Lower leg skin (tissue), 4 donors: Measurements from ENCODE around the gene GAS6. TPM values are rescaled to one million over a fixed set of nuclear protein-coding genes. Genes with fewer than 3 reads are reported as not detected.
"Not testable (repeated sequence)": the region's sequence is repeated elsewhere in the genome, so short reads cannot be mapped to it uniquely, and the experiment has no call there.

ENCODE experiments used
- DNase-seq, 2 donors: peaks; one replicate each; pipeline ENCODE4 v3.0.0-alpha.2; 2019; ENCODE audit warnings: low spot score in 2 of 2
- H3K4me3 ChIP-seq: fragments of 200-600 bp; sonication (generic); 2 replicates; pipeline ENCODE4 v1.5.1; 2017; ENCODE audit warnings: mild to moderate bottlenecking, low read depth; ENCODE audit not compliant: poor library complexity, severe bottlenecking
- CTCF ChIP-seq, 3 donors: fragments of 450-650 bp; IDR thresholded peaks; one replicate each; pipeline ENCODE4 v1.5.1; 2016; ENCODE audit warnings: antibody characterized with exemption in 3 of 3, mild to moderate bottlenecking in 3 of 3, moderate library complexity in 2 of 3
- POLR2A ChIP-seq, 2 donors: fragments of 450-650 bp; IDR thresholded peaks; one replicate each; pipeline ENCODE4 v1.6.1; 2016 to 2017; ENCODE audit warnings: antibody characterized with exemption in 2 of 2, mild to moderate bottlenecking in 1 of 2, moderate library complexity in 1 of 2
- WGBS, 2 donors: methylation state at CpG; one replicate each; pipeline ENCODE4 v1.1.5; 2018; 5-methylcytosine and 5-hydroxymethylcytosine counted together
- intact Hi-C: fragments of 100-400 bp; cut with DNase I; formaldehyde crosslinking; loops from one replicate; pipeline ENCODE4 v1.15.0; 2023; ENCODE audit warnings: low total_unique reads
- total RNA-seq, 4 donors: library from RNA; depleted of rRNA; stranded (reverse); fragments of >200 nt; gene quantifications; one replicate each; pipeline ENCODE4 v1.1.0, GENCODE V29; 2016

Gene GAS6
- total RNA-seq, 4 donors from 2014 or later = 176 to 307 (median 213) TPM

- no peak for TF ChIP-seq CTCF (IDR thresholded peaks at IDR 0.05)
- no peak for TF ChIP-seq POLR2A (IDR thresholded peaks at IDR 0.05)
- no peak overlapping the region for H3K4me3 ChIP-seq
- DNase-seq = peak in 1 of 2 donors; percentile 83
- 67 to 68% methylated on average over 30 to 32 of the region's 33 CpGs for WGBS, 2 donors
- intact Hi-C loops = no loop called here
These were observed 70.8 kb downstream of the GAS6 start for GRCh38 chr13:113792886-113793717.

DNA sequence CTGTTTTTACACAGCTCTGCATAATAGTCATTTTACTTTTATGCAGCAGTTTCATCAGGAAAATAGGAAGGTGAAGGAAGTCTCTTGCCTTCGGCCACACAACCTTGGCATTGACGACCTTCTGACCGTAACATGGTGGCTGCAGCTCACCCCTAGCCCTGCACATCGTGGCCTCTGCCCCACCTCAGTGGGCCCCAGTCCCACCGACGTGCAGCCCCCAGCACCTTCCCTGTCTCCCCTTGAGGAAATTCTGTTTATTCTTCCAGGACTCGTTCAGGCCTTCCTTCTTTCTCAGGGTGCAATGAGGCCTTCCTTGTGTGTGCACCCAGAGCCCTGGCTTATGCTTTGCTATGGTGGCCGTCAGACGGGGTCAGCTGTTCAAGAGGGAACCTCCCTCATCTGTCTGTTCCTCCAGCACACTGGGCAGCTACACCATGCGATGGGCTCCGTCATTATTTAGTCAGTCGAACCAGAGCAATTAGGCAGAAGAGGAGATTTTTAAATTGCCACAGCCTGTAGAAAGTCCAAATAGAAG, 71.6 kb downstream of the GAS6 start:
- peak in 1 of 2 donors; percentile 56 for DNase-seq
- intact Hi-C loops = no loop called here
- H3K4me3 ChIP-seq = no peak overlapping the region
- WGBS, 2 donors = 65 to 70% methylated on average over 12 of the region's 12 CpGs
- no peak for TF ChIP-seq POLR2A (IDR thresholded peaks at IDR 0.05)
- TF ChIP-seq CTCF (IDR thresholded peaks at IDR 0.05) = no peak

- TF ChIP-seq POLR2A (IDR thresholded peaks at IDR 0.05) (no peak), CTCF (IDR thresholded peaks at IDR 0.05) (no peak)
- intact Hi-C loops = no loop called here
- peak in 1 of 2 donors; percentile 53 for DNase-seq
These were observed 72.1 kb downstream of the GAS6 start for GRCh38 chr13:113791761-113792160.

DNA sequence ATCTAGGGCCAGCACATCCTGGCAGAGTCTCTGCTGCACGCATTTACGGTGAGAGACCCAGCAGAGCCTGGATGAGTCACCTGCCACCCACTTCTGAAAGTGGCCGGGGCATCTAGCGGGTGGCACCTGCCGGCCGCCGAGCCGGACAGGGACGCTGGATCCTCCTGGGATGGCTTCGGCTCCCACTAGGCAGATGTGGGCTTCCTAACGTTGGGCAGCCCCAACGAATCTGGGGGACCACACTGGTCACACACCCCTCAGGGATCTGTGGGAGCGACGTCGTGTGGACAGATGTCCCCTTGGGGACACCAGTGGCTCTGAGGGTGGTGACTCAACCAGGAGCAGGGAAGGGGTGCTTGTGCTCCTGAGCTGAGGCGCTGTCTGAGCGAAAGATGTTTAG, 72.7 kb downstream of the GAS6 start:
- intact Hi-C loops = no loop called here
- 78 to 83% methylated on average over 14 to 17 of the region's 17 CpGs for WGBS, 2 donors
- H3K4me3 ChIP-seq = no peak overlapping the region
- TF ChIP-seq CTCF (IDR thresholded peaks at IDR 0.05) (no peak), POLR2A (IDR thresholded peaks at IDR 0.05) (no peak)
- peak in 1 of 2 donors; percentile 70 for DNase-seq

More at GRCh38 chr13:113791761-113792160, 72.1 kb downstream of the GAS6 start:
- H3K4me3 ChIP-seq = no peak overlapping the region
- WGBS, 2 donors = 79 to 84% methylated on average over 19 of the region's 19 CpGs

- DNase-seq = peak in 1 of 2 donors; percentile 29
- intact Hi-C loops, H3K4me3 ChIP-seq: not testable (repeated sequence)
- 89 to 100% methylated on average over 3 to 10 of the region's 13 CpGs for WGBS, 2 donors
These were observed 73.9 kb downstream of the GAS6 start for GRCh38 chr13:113789931-113790330.

DNA sequence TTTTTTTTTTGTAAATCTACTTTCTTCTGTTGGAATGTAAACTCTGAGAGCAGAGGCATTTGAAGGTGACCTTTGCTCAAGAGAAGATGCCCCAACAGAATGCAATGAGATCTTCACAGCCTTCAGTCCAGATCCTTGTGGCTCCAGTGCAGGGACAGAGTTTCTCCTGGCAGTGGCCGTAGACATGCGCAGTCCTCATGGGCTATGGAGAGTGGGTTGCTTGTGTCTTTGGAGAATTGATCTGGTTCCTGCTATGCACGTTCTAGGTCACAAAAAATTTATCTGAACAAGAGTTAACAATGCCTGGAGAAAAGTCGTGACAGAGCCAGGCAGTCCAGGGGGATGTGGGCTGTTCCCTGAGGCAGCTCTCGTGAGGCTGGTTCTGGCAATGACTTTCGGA, 74.7 kb downstream of the GAS6 start:
- DNase-seq = no peak
- TF ChIP-seq POLR2A (IDR thresholded peaks at IDR 0.05) (no peak), CTCF (IDR thresholded peaks at IDR 0.05) (no peak)
- intact Hi-C loops = no loop called here
- no peak overlapping the region for H3K4me3 ChIP-seq
- WGBS, 2 donors = 74 to 75% methylated on average over 6 of the region's 6 CpGs
